RWPE2 (cell line): Measurements from ENCODE around the gene PTGDS.

Source experiments
- ATAC-seq: fragments of 200-7000 bp; cut with Tn5 transposase; 3 replicates; pipeline ENCODE4 v1.9.1; 2021; ENCODE audit warnings: low read depth
- DNase-seq: peaks from one replicate; pipeline ENCODE4 v3.0.0-alpha.2; 2020; ENCODE audit warnings: low spot score
- H3K27ac ChIP-seq: fragments of 450-650 bp; 2 replicates; pipeline ENCODE4 v1.5.1; 2017; ENCODE audit warnings: mild to moderate bottlenecking; ENCODE audit not compliant: poor library complexity, severe bottlenecking
- H3K27me3 ChIP-seq: fragments of 250-450 bp; sonication (Bioruptor Pico); 2 replicates; pipeline ENCODE4 v1.5.1; 2021; ENCODE audit warnings: mild to moderate bottlenecking, moderate library complexity; ENCODE audit not compliant: insufficient read depth, poor library complexity, severe bottlenecking
- H3K36me3 ChIP-seq: fragments of 250-450 bp; sonication (Bioruptor Pico); 2 replicates; pipeline ENCODE4 v1.5.1; 2020; ENCODE audit warnings: low read depth, mild to moderate bottlenecking, moderate library complexity
- H3K4me1 ChIP-seq: fragments of 250-450 bp; sonication (Bioruptor Pico); 2 replicates; pipeline ENCODE4 v1.5.1; 2021; ENCODE audit warnings: mild to moderate bottlenecking, moderate library complexity; ENCODE audit not compliant: insufficient read depth, poor library complexity, severe bottlenecking
- H3K4me3 ChIP-seq: fragments of 250-450 bp; sonication (Bioruptor Pico); 2 replicates; pipeline ENCODE4 v1.5.1; 2021; ENCODE audit warnings: mild to moderate bottlenecking, moderate library complexity; ENCODE audit not compliant: severe bottlenecking
- H3K9me3 ChIP-seq: fragments of 250-450 bp; sonication (Bioruptor Pico); 2 replicates; pipeline ENCODE4 v1.5.1; 2021; ENCODE audit warnings: mild to moderate bottlenecking, moderate library complexity; ENCODE audit not compliant: severe bottlenecking
- TF ChIP-seq, protein P1 (sequence below): fragments of 450-650 bp; IDR thresholded peaks from one replicate; pipeline ENCODE4 v1.5.1; 2017; ENCODE audit warnings: mild to moderate bottlenecking, moderate library complexity; ENCODE audit not compliant: poor library complexity, severe bottlenecking

The PTGDS gene

DNA sequence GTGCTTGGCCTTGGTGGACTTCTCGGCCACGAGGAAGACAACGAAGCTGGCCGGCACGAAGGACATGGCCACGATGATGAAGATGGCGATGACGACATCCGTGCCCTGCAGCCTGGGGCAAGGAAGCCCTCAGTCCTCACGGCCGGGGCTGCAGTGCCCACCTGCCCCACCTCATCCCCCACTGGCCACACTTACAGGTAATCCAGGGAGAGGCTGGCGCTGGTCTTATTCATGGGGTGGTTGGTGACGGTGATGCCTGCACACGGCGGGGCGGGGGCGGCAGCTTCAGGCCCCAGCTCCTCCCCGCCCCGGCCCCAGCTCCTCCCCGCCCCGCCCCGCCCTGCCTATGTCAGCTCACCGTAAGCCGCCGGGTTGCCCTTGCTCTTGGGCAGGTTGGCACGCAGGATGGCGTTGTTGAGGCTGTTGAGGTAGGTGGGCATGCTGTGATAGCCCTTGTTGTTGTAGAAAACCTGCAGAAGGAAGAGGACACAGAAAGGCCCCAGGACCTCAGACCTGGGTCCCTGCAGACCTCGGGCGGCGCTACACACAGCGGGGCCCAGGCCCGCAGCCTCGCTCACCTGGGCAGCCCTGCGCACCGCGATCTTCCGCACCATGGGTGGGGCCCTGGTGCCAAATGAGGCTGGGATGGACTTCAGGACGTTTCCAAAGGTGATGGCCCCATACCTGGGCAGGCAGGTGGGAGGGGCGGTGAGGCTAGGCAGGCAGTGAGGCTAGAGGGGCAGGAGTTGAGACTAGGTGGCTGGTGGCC is 34.8 kb downstream of the PTGDS start:
- DNase-seq (no peak), ATAC-seq (no peak)
- Histone ChIP-seq H3K4me1 (no peaks in the 10 kb centered on the region), H3K36me3 (no peaks in the 10 kb centered on the region), H3K27me3 (no peaks in the 10 kb centered on the region), H3K4me3 (no peak overlapping the region), H3K9me3 (no peaks in the 10 kb centered on the region), H3K27ac (no peak overlapping the region)
- TF ChIP-seq, protein P1, sequence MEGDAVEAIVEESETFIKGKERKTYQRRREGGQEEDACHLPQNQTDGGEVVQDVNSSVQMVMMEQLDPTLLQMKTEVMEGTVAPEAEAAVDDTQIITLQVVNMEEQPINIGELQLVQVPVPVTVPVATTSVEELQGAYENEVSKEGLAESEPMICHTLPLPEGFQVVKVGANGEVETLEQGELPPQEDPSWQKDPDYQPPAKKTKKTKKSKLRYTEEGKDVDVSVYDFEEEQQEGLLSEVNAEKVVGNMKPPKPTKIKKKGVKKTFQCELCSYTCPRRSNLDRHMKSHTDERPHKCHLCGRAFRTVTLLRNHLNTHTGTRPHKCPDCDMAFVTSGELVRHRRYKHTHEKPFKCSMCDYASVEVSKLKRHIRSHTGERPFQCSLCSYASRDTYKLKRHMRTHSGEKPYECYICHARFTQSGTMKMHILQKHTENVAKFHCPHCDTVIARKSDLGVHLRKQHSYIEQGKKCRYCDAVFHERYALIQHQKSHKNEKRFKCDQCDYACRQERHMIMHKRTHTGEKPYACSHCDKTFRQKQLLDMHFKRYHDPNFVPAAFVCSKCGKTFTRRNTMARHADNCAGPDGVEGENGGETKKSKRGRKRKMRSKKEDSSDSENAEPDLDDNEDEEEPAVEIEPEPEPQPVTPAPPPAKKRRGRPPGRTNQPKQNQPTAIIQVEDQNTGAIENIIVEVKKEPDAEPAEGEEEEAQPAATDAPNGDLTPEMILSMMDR, result no peak

DNA sequence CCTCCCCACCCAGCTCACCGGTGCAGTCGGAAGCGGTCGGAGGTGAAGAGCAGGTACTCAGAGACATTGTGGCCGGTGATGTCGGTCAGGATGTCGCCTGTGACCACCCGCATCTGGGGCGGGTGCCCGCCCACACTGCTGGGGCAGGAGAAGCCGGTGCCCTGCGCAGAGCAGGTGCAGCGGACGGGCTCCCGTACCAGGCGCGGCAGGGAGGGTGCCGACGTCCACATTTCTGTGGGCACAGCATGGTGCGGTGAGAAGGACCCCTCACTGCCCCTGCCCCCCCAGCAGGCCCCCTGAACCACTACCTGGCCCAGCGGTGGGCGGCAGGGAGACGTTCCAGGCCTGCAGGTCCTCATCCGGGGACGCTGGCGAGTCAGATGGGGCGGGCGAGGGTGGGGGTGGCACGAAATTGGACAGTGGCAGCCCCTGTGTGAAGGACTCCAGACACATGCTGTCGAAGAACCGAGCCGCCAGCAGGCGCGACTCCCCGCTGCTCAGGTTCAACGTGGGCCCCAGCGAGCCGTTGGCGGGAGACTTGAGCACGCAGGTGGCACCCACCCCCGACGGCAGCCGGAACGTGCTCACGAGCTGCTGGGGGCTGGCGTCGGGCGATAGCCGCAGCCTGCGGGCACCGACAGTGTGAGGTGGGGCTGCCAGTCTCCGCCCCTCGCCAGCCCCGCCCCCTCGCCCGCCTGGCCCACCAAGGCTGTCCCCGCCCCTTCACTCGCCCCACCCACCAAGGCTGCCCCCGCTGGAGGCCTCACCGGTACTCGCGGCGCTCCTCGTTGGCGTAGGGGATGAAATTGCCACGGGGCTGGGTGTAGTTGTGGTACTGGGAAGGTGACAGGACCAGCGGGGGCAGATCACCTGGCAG is 35.6 kb downstream of the PTGDS start:
- TF ChIP-seq, protein P1, result no peak
- ATAC-seq, result no peak

DNA sequence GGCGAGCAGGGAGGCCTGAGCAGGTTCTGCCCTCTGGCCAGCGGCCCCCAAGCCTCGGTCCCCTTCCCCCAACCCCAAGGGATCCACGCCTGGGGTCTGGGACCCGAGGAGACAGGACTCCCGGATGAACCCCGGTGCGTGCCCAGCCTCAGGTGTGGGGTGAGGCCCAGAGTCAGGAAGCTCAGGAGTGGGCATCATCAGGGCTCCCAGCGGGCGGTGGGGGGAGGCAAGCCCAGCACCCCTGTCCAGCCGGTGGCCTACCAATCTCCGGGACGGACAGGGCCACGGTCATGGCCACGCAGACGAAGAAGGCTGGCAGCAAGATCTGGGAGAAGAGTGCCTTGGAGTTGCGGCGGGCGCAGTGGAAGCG is 36.3 kb downstream of the PTGDS start:
- ATAC-seq (no peak), DNase-seq (no peak)
- no peaks in the 10 kb centered on the region for H3K4me1 ChIP-seq
- H3K27ac ChIP-seq, result no peak overlapping the region
- no peaks in the 10 kb centered on the region for H3K36me3 ChIP-seq
- no peak overlapping the region for H3K4me3 ChIP-seq
- TF ChIP-seq, protein P1, result no peak
- no peaks in the 10 kb centered on the region for H3K9me3 ChIP-seq
- no peaks in the 10 kb centered on the region for H3K27me3 ChIP-seq

More for the DNA sequence above, 35.6 kb downstream of the PTGDS start:
- H3K9me3 ChIP-seq, result no peaks in the 10 kb centered on the region
- H3K36me3 ChIP-seq, result no peaks in the 10 kb centered on the region
- H3K4me3 ChIP-seq, result no peak overlapping the region
- no peak overlapping the region for H3K27ac ChIP-seq
- no peak for DNase-seq
- H3K27me3 ChIP-seq, result no peaks in the 10 kb centered on the region
- no peaks in the 10 kb centered on the region for H3K4me1 ChIP-seq

DNA sequence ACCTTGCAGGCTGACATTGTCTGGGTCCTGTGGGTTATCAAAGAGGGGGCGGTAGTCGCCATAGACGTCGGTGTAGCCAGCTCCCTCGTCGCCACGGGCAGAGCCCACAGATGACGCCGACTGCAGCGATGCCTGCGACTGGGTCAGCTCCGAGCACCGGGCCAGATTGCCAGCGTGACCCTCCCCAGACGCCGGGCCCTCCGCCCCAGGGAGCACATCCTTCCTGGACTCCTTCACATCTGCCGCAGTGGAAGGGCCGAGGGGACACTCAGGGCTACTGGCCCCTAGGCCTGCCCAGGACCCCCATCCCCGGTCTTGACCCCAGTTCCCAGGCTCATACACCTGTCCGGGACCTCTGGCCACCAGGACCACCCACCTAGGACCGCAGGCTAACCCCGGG is 36.9 kb downstream of the PTGDS start:
- Histone ChIP-seq H3K4me3 (no peak overlapping the region), H3K36me3 (no peaks in the 10 kb centered on the region), H3K27me3 (no peaks in the 10 kb centered on the region), H3K27ac (no peak overlapping the region), H3K9me3 (no peaks in the 10 kb centered on the region), H3K4me1 (no peaks in the 10 kb centered on the region)
- TF ChIP-seq, protein P1, result no peak
- no peak for DNase-seq
- ATAC-seq, result no peak
